Activated CD4-positive, alpha-beta T cell treated with anti-CD3 and anti-CD28 coated beads, Interleukin-2, amount 10 ng/mL, durations not matched to agents 24 days and 14 days (primary cell): ENCODE results near the gene PDAP1. TPM values are rescaled to one million over a fixed set of nuclear protein-coding genes. Genes with fewer than 3 reads are reported as not detected.

Experiments
- DNase-seq: peaks from one replicate; pipeline ENCODE4 v3.0.0; 2022
- H3K27ac Mint-ChIP-seq: one replicate; pipeline ENCODE4 v1.8.0; 2022; ENCODE audit warnings: mild to moderate bottlenecking, mixed read lengths
- H3K27me3 Mint-ChIP-seq: one replicate; pipeline ENCODE4 v1.8.0; 2022; ENCODE audit warnings: mixed read lengths
- H3K36me3 Mint-ChIP-seq: one replicate; pipeline ENCODE4 v1.8.0; 2022; ENCODE audit warnings: low read depth, mild to moderate bottlenecking, mixed read lengths
- H3K4me1 Mint-ChIP-seq: one replicate; pipeline ENCODE4 v1.8.0; 2021; ENCODE audit warnings: mixed read lengths
- H3K4me3 Mint-ChIP-seq: one replicate; pipeline ENCODE4 v1.8.0; 2022; ENCODE audit warnings: mild to moderate bottlenecking, moderate library complexity, mixed read lengths
- H3K9me3 Mint-ChIP-seq: one replicate; pipeline ENCODE4 v1.8.0; 2021; ENCODE audit warnings: mixed read lengths
- intact Hi-C: fragments of 100-400 bp; cut with micrococcal nuclease; formaldehyde crosslinking; loops from one replicate; pipeline ENCODE4 v1.15.1; 2023
- total RNA-seq: library from RNA; stranded (reverse); gene quantifications from 2 replicates; pipeline ENCODE4 v1.2.3, GENCODE V29; 2022

PDAP1 gene, protein sequence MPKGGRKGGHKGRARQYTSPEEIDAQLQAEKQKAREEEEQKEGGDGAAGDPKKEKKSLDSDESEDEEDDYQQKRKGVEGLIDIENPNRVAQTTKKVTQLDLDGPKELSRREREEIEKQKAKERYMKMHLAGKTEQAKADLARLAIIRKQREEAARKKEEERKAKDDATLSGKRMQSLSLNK
- 167 and 168 TPM in 2 replicates for total RNA-seq

DNA sequence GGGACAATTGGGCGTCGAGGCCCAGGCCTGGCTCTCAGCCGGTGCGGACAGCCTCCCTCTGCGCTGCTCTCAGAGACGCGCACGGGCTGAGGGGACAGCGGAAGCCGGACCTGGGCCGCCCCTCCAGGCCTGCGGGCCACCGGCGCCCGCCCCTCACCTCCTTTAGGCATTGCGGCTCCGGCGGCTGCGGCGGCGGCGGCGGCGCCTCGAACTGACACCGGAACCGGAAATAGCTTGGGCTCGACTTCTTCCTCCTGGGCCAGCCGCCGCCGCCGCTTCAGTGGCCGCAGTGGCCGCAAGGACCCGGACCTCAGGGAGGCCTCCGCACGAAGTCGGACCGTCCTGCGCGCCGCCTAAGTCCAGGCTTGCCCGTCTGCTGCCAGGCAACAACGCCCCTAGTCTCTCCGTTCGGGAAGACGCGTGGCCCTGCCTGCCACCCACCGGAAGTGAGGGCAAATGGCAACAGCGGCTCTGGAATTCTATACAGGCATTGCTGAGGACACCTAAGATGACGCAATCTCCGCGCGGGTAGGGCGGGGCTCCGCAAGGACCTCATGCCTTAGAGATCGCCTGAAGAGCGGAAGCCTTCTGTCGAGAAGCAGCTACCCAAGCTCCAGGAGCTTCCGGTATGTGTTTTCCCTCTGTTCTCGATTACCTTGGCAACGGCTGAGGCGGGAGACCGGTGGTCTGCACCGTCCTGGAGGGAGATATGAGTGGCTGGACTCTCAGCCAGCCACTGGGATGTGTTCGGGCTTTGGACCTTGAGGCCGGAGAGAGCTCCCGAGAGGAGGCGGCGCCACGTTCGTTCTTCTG lies at the start of gene PDAP1, which contains the start of gene BUD31:
Gene PDAP1, minus strand, starts transcription at position 219 of the 813 bp plus-strand sequence. Its CDS starts 49 bp downstream, at position 170.
Gene BUD31, plus strand, starts transcription at position 591 of the 813 bp plus-strand sequence. CDS start 2,124 bp downstream, outside the sequence.
- H3K9me3 Mint-ChIP-seq = no peaks in the 10 kb centered on the region
- intact Hi-C loops = loop anchor here (1.0 to 5.0 kb wide), 5 partner anchors 27 to 150 kb away; partner anchors contain the start of genes ARPC1B, CPSF4, PTCD1 and ZNF655
- H3K4me1 Mint-ChIP-seq = peaks cover 35% of the 10 kb centered on the region
- peaks cover 49% of the 10 kb centered on the region for H3K36me3 Mint-ChIP-seq
- DNase-seq = peak; percentile 99
- no peaks in the 10 kb centered on the region for H3K27me3 Mint-ChIP-seq
- H3K27ac Mint-ChIP-seq = peak within 1 kb of the TSS; percentile 97
- peak within 1 kb of the TSS; percentile 94 for H3K4me3 Mint-ChIP-seq

DNA sequence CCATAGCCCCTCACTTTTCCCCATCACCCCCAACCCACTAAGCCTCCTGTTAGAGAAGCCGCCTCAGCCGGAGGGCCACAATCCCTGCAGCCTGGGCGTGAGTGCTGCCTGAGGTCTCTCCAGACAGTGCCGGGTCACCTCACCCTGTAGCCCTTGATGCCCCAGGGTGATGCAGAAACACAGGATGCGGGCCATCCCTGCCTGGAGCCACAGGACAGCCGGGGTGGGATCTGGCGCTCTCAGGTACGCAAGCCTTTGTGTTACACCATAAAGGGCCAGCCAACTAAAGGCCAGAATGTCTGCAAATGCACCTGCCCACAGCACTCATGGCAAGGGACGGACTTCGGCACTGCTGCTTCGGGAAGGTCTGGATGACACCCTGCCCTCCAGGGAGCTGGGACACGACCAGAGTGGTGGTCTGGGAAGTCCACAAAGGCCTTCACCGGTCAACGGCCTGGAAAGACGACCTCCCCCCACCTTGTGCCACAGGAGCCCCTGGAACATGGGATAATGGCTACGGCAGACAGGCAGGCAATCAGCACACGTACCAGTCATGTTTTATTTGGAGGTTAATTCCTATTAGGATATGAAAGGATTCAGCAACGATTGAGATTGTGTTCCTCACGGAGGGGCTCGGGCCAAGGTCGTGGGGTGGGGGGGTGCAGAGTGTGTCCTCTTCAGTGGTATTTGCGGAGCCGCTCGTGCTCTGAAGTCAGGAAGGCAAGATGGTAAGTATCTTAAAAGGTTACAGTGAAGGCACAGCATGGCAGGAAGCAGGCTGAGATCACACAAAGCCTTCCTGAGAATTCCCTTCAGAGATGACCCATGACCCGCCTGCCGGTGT lies 49.5 kb upstream of the PDAP1 start:
- Mint-ChIP-seq H3K36me3 (peaks cover 54% of the 10 kb centered on the region), H3K27me3 (no peaks in the 10 kb centered on the region), H3K27ac (no peak overlapping the region), H3K4me1 (peaks cover 15% of the 10 kb centered on the region), H3K4me3 (no peak overlapping the region), H3K9me3 (no peaks in the 10 kb centered on the region)
- intact Hi-C loops = no loop called here
- DNase-seq = no peak

DNA sequence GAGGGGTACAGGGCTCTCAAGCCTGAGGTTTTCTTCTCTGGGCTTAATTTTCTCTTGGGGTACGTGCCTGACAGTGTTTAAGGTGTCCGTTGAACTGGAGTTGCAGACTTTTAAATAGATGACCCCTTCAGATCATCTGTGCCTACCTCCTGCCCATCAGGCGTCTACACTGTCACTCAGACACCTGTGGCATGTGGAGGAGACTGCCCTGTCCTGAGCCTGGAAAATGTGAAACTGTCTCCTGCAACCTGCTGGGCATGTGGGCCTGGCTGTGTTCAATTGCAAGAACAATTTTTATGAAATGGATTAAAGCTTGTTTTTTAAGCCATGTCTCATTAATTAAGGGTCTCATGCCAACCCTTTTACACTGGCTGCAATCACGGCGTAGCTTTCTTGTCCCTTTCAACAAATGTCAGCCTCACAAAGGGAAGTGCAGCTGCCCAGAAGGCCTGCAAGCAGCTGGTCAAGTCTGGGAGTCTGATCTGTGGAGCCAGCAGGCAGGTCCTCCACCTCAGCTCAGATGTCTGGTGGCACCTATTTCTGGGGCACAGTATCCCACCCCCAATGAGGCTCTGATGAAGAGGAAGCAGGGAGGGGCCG lies 48.8 kb upstream of the PDAP1 start:
- H3K4me3 Mint-ChIP-seq = no peak overlapping the region
- no peaks in the 10 kb centered on the region for H3K9me3 Mint-ChIP-seq
- peaks cover 55% of the 10 kb centered on the region for H3K36me3 Mint-ChIP-seq

DNA sequence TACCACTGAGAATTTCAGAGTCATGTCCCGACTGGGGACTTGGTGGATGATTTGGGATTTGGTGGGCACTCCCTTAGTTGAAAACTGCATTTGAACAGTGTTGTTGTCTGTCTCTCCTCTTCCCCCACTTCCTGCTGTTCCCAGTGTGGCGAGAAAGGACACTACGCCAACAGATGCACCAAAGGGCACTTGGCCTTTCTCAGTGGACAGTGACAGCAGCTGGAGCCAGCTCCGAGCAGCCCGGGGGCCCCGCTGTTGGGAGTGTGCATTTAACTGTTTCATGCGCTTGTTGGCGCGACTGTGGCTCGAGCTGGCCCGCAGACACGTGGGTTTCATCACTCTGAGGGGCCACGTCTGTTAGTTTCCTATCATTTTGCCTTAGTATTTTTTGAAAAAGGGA lies 47.9 kb upstream of the PDAP1 start:
- H3K27ac Mint-ChIP-seq = no peak overlapping the region
- H3K27me3 Mint-ChIP-seq = no peaks in the 10 kb centered on the region
- no peaks in the 10 kb centered on the region for H3K9me3 Mint-ChIP-seq
- intact Hi-C loops = no loop called here
- peaks cover 12% of the 10 kb centered on the region for H3K4me1 Mint-ChIP-seq
- H3K36me3 Mint-ChIP-seq = peaks cover 56% of the 10 kb centered on the region
- no peak overlapping the region for H3K4me3 Mint-ChIP-seq
- no peak for DNase-seq

More for the DNA sequence above, 48.8 kb upstream of the PDAP1 start:
- DNase-seq = no peak
- intact Hi-C loops = no loop called here
- Mint-ChIP-seq H3K27me3 (no peaks in the 10 kb centered on the region), H3K27ac (no peak overlapping the region), H3K4me1 (peaks cover 13% of the 10 kb centered on the region)

DNA sequence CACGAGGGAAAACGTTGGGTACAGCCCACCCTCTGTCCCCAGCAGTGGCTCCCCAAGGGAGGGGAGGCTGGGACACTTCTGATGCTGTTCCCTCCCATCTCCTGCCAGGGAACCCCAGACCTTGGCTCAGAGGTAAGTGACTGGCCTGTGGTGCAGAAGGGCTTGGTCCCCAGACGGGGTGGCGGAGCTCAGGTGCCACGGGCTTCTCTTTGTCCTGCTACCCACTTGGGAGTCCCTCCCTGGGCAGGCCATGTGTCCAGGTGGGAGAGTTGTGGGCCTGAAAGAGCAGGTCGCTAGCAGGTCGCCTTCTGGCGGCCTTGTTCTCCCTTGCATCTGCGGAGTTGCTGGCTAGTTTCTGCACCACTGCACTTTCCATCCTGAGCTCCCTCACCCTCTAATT lies 47.5 kb upstream of the PDAP1 start:
- no peaks in the 10 kb centered on the region for H3K27me3 Mint-ChIP-seq
- no peak overlapping the region for H3K27ac Mint-ChIP-seq
- DNase-seq = no peak
- H3K4me3 Mint-ChIP-seq = no peak overlapping the region
- intact Hi-C loops = no loop called here
- peaks cover 60% of the 10 kb centered on the region for H3K36me3 Mint-ChIP-seq
- H3K4me1 Mint-ChIP-seq = peaks cover 10% of the 10 kb centered on the region
- H3K9me3 Mint-ChIP-seq = no peaks in the 10 kb centered on the region

DNA sequence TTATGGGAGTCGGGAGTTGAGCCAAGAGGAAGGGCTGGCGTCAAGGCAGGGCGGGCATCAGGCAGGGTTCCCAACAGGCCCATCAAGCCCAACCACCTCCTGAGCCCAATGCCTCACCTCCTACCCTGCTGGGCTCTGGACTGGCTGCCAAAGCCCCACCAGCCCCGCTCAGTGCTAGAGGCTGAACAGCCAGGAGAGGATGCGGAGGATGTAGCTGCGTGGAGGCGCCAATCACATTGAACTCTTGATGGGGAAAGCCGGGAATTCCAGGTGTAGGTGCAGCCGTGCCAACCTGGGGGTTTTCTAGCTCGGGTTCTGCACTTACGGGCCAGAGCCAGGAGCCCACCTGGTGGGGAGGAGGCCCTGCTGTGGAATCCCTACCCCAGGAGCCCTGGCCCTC lies 44.7 kb upstream of the PDAP1 start:
- H3K36me3 Mint-ChIP-seq = peaks cover 53% of the 10 kb centered on the region
- intact Hi-C loops = no loop called here
- H3K27ac Mint-ChIP-seq = no peak overlapping the region
- no peaks in the 10 kb centered on the region for H3K9me3 Mint-ChIP-seq
- H3K4me3 Mint-ChIP-seq = no peak overlapping the region
- no peaks in the 10 kb centered on the region for H3K27me3 Mint-ChIP-seq
- H3K4me1 Mint-ChIP-seq = peaks cover 1% of the 10 kb centered on the region
- DNase-seq = no peak

DNA sequence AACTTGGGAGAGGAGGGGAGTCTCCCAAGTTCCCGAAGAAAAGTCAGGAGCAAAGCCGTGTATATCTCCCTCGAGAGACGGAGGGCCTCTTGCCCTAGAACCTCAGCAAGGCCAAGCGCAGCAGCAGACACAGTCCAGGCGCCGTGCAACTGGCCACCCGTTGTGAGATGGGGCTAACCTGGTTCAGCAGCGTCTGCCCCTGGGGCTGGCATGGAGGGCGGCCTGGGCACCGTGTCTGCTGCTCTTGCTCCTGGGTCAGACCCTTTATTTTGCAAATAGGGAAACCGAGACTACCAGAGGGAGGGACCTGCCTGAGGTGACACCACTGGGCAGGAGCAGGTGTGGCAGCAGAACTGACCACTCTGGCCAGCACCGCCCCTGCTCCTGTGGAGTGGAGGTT lies 44.1 kb upstream of the PDAP1 start:
- no peaks in the 10 kb centered on the region for H3K9me3 Mint-ChIP-seq
- no peak overlapping the region for H3K4me3 Mint-ChIP-seq
- DNase-seq = no peak
- H3K27me3 Mint-ChIP-seq = no peaks in the 10 kb centered on the region
- H3K4me1 Mint-ChIP-seq = peaks cover 1% of the 10 kb centered on the region
- intact Hi-C loops = no loop called here
- no peak overlapping the region for H3K27ac Mint-ChIP-seq
- peaks cover 53% of the 10 kb centered on the region for H3K36me3 Mint-ChIP-seq

DNA sequence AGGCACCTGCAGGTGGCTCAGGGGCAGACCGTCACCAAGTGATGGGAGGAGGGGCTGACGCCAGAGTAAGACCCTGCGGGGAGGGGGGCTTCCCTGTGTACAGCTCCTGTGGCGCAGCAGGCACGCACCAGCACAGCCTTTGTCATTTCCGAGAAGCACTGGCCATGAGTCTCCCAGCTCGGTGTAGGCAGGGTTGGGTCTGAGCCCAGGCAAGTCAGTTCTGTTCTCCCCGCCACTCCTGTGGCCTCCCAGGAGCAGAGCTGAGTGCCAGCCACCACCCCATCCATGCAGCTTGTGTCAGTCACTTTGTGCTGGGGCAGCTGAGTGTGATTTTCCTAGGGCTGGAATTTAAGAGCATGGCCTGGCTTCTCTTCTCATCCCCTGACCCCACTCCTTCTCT lies 43.5 kb upstream of the PDAP1 start:
- no peak for DNase-seq
- no peaks in the 10 kb centered on the region for H3K9me3 Mint-ChIP-seq
- H3K4me1 Mint-ChIP-seq = peaks cover 1% of the 10 kb centered on the region
- H3K27ac Mint-ChIP-seq = no peak overlapping the region
- no peaks in the 10 kb centered on the region for H3K27me3 Mint-ChIP-seq
- intact Hi-C loops = no loop called here
- no peak overlapping the region for H3K4me3 Mint-ChIP-seq
- peaks cover 53% of the 10 kb centered on the region for H3K36me3 Mint-ChIP-seq

DNA sequence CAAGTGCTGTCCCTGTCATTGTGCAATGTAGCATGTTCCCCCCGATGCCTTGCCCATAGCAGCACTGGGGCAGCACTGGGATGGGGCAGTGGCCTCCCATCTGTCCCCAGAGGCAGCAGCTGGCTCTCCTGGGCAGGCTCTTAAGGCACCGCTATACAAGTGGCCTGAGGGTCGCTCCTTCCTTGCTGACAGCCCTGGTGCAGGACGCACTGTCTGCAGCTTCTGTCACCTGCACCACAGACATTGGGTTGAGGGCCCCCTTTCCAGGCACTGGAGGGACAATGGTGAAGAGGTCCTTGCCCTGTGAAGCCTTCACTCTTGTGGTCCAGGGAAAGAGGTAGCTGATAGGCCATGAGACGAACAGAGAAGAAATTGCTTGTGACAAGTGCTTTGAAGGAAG lies 40.9 kb upstream of the PDAP1 start:
- H3K4me3 Mint-ChIP-seq = no peak overlapping the region
- peaks cover 3% of the 10 kb centered on the region for H3K4me1 Mint-ChIP-seq
- H3K9me3 Mint-ChIP-seq = no peaks in the 10 kb centered on the region
- DNase-seq = no peak
- H3K36me3 Mint-ChIP-seq = peaks cover 58% of the 10 kb centered on the region
- H3K27ac Mint-ChIP-seq = no peak overlapping the region
- intact Hi-C loops = no loop called here
- no peaks in the 10 kb centered on the region for H3K27me3 Mint-ChIP-seq

DNA sequence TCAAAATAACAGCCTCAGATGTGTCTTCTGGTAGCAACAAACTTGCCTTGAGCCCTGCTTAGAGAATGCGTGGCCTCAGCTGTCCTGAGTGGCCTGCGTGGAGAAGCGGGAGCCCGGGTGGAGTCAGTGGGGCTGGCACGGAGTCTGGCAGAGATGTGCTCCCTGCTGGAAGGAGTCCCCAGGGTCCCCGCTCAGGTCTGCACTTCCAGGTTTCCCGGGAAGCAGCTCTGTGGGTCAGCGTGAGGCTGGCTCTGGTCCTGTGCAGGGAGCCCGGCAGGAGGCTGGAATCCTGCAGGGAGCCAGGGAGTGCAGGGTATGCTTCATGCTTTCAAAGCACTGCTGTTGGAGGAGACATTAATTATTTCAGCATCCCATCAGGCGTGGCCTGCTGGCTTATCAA lies 40.5 kb upstream of the PDAP1 start:
- Mint-ChIP-seq H3K36me3 (peaks cover 57% of the 10 kb centered on the region), H3K9me3 (no peaks in the 10 kb centered on the region), H3K4me3 (no peak overlapping the region), H3K4me1 (peaks cover 3% of the 10 kb centered on the region), H3K27ac (no peak overlapping the region), H3K27me3 (no peaks in the 10 kb centered on the region)
- intact Hi-C loops = no loop called here
- DNase-seq = no peak

DNA sequence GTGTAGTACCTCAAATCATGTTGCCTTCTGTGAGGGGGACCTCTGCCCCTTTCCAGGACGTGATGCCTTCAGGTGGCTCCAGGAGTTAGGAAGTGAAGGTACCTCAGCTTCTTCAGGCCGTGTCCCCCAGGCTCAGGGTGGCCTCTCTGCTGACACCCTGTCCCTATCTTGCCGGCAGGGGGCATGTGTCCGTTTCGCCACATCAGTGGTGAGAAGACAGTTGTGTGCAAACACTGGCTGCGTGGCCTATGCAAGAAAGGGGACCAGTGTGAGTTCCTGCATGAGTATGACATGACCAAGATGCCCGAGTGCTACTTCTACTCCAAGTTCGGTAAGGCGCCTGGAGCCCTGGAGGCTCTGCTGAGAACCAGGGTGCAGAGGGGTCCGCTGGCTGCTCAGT lies 39.5 kb upstream of the PDAP1 start:
- no peak overlapping the region for H3K4me3 Mint-ChIP-seq
- H3K36me3 Mint-ChIP-seq = peaks cover 60% of the 10 kb centered on the region
- H3K9me3 Mint-ChIP-seq = no peaks in the 10 kb centered on the region
- H3K27ac Mint-ChIP-seq = no peak overlapping the region
- no peak for DNase-seq
- peaks cover 8% of the 10 kb centered on the region for H3K4me1 Mint-ChIP-seq
- intact Hi-C loops = no loop called here
- no peaks in the 10 kb centered on the region for H3K27me3 Mint-ChIP-seq

DNA sequence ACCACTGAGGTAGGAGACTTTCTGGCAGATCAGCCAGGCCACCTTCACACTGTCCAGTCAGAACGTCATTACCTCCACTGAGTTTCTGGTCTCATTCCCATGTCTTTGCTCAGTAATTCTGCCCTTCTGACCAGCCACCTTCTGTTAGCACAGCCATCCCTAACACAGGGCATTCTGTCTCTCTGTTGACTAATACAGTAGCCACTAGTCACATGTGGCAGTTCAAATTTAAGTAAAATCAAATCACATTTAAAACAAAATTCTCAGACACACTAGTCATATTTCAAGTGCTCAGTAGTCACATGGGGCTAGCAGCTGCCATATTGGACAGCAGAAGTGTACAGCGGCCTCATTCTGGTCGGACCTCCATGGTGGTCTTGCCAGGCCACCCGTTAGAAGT lies 37.7 kb upstream of the PDAP1 start:
- Mint-ChIP-seq H3K27me3 (no peaks in the 10 kb centered on the region), H3K27ac (no peak overlapping the region), H3K9me3 (no peaks in the 10 kb centered on the region), H3K36me3 (peaks cover 55% of the 10 kb centered on the region), H3K4me1 (peaks cover 12% of the 10 kb centered on the region), H3K4me3 (no peak overlapping the region)
- intact Hi-C loops = no loop called here
- no peak for DNase-seq

DNA sequence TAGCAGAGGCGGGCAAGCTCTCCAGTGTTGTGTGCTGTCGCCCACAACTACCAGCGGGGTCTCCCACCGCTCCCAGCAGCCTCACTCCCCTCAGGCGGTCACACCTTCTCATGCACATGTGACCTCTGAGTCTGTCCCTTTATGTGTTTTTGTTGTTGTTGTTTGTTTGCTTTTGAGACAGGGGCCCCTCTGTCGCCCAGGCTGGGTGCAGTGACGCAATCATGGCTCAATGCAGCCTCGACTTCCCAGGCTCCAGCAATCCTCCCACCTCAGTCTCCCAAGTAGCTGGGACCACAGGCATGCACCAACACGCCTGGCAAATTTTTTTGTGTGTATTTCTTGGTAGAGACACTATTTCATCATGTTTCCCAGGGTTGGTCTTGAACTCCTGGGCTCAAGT lies 31.8 kb upstream of the PDAP1 start:
- no peak for DNase-seq
- Mint-ChIP-seq H3K4me1 (peaks cover 24% of the 10 kb centered on the region), H3K4me3 (peak overlapping the region; percentile 96), H3K27ac (no peak overlapping the region), H3K27me3 (no peaks in the 10 kb centered on the region), H3K9me3 (no peaks in the 10 kb centered on the region), H3K36me3 (peaks cover 27% of the 10 kb centered on the region)
- intact Hi-C loops = no loop called here
